Measurements from ENCODE around the gene TEAD3. TPM values are rescaled to one million over a fixed set of nuclear protein-coding genes. Genes with fewer than 3 reads are reported as not detected.

The TEAD3 gene
- polyA plus RNA-seq, 3 donors: not detected

- Histone ChIP-seq H3K27me3 (ENCODE audit: control insufficient read depth in 2 of 2, insufficient read depth in 2 of 2, low read length in 2 of 2) (no peaks in the 10 kb centered on the region), H3K36me3 (replicated peaks in 1 of 2; ENCODE audit: control insufficient read depth in 1 of 2, insufficient read depth in 2 of 2, low read length in 2 of 2) (peaks cover 10 to 28% of the 10 kb centered on the region in 2 donors), H2AFZ (ENCODE audit: insufficient read depth, low read depth, low read length, poor library complexity, severe bottlenecking) (no peak overlapping the region), H4K20me1 (ENCODE audit: insufficient read depth, low read length) (peaks cover 20% of the 10 kb centered on the region), H3K27ac (ENCODE audit: low read depth in 1 of 2, low read length in 2 of 2) (no peak overlapping the region), H3K79me2 (ENCODE audit: insufficient read depth, low read length) (peaks cover 24% of the 10 kb centered on the region), H3K4me1 (ENCODE audit: control insufficient read depth in 1 of 2, insufficient read depth in 2 of 2, low read length in 2 of 2) (peaks cover 23 to 29% of the 10 kb centered on the region in 2 donors), H3K9me3 (replicated peaks in 1 of 2; ENCODE audit: control insufficient read depth in 1 of 2, insufficient read depth in 1 of 2, low read length in 2 of 2) (no peaks in the 10 kb centered on the region), H3K9ac (ENCODE audit: insufficient read depth, low read length, poor library complexity, severe bottlenecking) (no peak overlapping the region), H3K4me2 (replicated peaks; ENCODE audit: extremely low read depth, low read length, poor library complexity, severe bottlenecking) (no peak overlapping the region), H3K4me3 (replicated peaks in 1 of 3; ENCODE audit: low read depth in 2 of 3, low read length in 3 of 3) (no peak overlapping the region)
- peaks cover 37 to 44% of the 10 kb centered on the region in 2 donors for H3K36me3 Mint-ChIP-seq
- H3K4me3 Mint-ChIP-seq: peak overlapping the region in 1 of 2 donors; percentile 21
- H3K4me1 Mint-ChIP-seq: peaks cover 23% of the 10 kb centered on the region
- no peak overlapping the region for H3K27ac Mint-ChIP-seq
- no peak for TF ChIP-seq CTCF (IDR thresholded peaks at IDR 0.05)
- no CpG with 5 or more reads among the region's 1 CpG for WGBS (ENCODE audit: insufficient coverage)
- no peak for DNase-seq
- intact Hi-C loops (cut with micrococcal nuclease): loop anchor here (5.0 kb wide), 2 partner anchors 123 to 168 kb away; partner anchors contain the start of genes DEF6 (in 2 of the 2) and PPARD (in 1 of the 2)
- H3K27me3 Mint-ChIP-seq (ENCODE audit: low read depth in 3 of 3): peaks cover 0 to 7% (median 0%) of the 10 kb centered on the region in 3 donors
- peaks cover 0 to 5% (median 0%) of the 10 kb centered on the region in 7 donors for H3K9me3 Mint-ChIP-seq
Observed at GRCh38 chr6:35465646-35466045, 31.2 kb downstream of the TEAD3 start.

GRCh38 chr6:35463292-35463691 is 33.6 kb downstream of the TEAD3 start:
- WGBS (ENCODE audit: insufficient coverage): 94% methylated on average over 2 of the region's 4 CpGs
- peaks cover 10 to 34% of the 10 kb centered on the region in 2 donors for H3K36me3 ChIP-seq (replicated peaks in 1 of 2; ENCODE audit: control insufficient read depth in 1 of 2, insufficient read depth in 2 of 2, low read length in 2 of 2)
- H3K4me2 ChIP-seq (replicated peaks; ENCODE audit: extremely low read depth, low read length, poor library complexity, severe bottlenecking): no peak overlapping the region
- H3K4me1 ChIP-seq (ENCODE audit: control insufficient read depth in 1 of 2, insufficient read depth in 2 of 2, low read length in 2 of 2): peaks cover 7% of the 10 kb centered on the region in 2 donors
- H3K4me3 Mint-ChIP-seq: no peak overlapping the region
- H4K20me1 ChIP-seq (ENCODE audit: insufficient read depth, low read length): no peaks in the 10 kb centered on the region
- H3K4me3 ChIP-seq (replicated peaks in 1 of 3; ENCODE audit: low read depth in 2 of 3, low read length in 3 of 3): no peak overlapping the region
- H3K9me3 Mint-ChIP-seq: peaks cover 0 to 2% (median 0%) of the 10 kb centered on the region in 7 donors
- H3K27ac ChIP-seq (ENCODE audit: low read depth in 1 of 2, low read length in 2 of 2): no peak overlapping the region
- peaks cover 8% of the 10 kb centered on the region for H3K4me1 Mint-ChIP-seq
- no peak overlapping the region for H3K27ac Mint-ChIP-seq
- H2AFZ ChIP-seq (ENCODE audit: insufficient read depth, low read depth, low read length, poor library complexity, severe bottlenecking): no peak overlapping the region
- DNase-seq: no peak
- H3K27me3 ChIP-seq (ENCODE audit: control insufficient read depth in 2 of 2, insufficient read depth in 2 of 2, low read length in 2 of 2): no peaks in the 10 kb centered on the region
- no peak for TF ChIP-seq CTCF (IDR thresholded peaks at IDR 0.05)
- H3K36me3 Mint-ChIP-seq: peaks cover 38 to 47% of the 10 kb centered on the region in 2 donors
- H3K79me2 ChIP-seq (ENCODE audit: insufficient read depth, low read length): peaks cover under 1% of the 10 kb centered on the region
- peaks cover 0 to 6% (median 2%) of the 10 kb centered on the region in 3 donors for H3K27me3 Mint-ChIP-seq (ENCODE audit: low read depth in 3 of 3)
- no peaks in the 10 kb centered on the region for H3K9me3 ChIP-seq (replicated peaks in 1 of 2; ENCODE audit: control insufficient read depth in 1 of 2, insufficient read depth in 1 of 2, low read length in 2 of 2)
- no peak overlapping the region for H3K9ac ChIP-seq (ENCODE audit: insufficient read depth, low read length, poor library complexity, severe bottlenecking)
- intact Hi-C loops (cut with micrococcal nuclease): no loop called here
